Activated T-helper 1 cell treated with anti-CD3 and anti-CD28 coated beads, Interleukin-2, amount 50 U/mL, for 16 hours (primary cell): ENCODE data around the gene PRM3.

Experiments used
- DNase-seq, 2 donors: peaks; one replicate each; pipeline ENCODE4 v3.0.0-alpha.2; 2020; ENCODE audit warnings: low read depth in 1 of 2, low spot score in 1 of 2

Gene PRM3

DNA sequence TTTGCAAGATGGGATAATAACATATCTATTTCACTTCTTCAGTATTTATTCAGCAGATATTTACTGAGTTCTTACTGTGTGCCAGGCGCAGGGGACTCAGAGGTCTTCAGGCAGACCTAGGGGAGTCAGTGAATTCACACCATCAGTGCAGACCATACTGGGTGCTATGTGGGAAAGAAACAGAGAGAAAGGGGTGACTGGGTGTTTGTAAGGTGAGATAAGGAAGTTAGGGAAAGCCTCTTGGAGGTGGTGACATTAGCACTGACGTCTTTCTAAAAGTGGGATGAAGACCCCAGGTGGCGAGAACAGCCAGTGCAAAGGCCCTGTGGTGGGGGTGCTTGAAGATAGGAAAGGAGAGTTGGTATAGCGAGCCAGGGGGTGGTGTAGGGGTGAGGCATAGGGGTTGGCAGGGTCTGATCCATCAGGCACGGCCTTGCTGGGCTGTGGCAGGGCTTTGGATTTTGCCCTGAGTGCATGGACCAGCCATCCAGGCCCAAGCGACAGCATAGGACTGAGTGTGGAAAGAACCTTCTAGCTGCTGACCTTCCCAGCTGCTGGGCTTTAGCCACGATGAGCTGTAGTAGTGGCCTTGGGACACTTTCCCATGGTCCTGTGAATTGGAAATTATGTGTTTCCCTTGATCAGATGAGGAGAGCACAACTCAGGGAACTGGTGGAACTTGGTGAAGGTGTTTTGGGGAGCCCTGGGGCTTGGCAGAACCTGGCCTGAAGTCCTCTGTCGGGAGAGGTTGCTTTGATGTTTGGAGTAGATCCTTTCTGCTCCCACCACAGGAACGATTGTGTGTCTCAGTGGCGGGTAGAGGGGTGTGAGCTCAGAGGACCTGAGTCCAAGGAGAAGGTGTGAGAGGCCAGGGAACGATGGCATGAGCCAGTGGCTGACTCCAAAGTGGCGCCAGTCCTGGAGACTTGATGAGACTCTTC, 13.5 kb downstream of the PRM3 start:
- DNase-seq, result no peak

DNA sequence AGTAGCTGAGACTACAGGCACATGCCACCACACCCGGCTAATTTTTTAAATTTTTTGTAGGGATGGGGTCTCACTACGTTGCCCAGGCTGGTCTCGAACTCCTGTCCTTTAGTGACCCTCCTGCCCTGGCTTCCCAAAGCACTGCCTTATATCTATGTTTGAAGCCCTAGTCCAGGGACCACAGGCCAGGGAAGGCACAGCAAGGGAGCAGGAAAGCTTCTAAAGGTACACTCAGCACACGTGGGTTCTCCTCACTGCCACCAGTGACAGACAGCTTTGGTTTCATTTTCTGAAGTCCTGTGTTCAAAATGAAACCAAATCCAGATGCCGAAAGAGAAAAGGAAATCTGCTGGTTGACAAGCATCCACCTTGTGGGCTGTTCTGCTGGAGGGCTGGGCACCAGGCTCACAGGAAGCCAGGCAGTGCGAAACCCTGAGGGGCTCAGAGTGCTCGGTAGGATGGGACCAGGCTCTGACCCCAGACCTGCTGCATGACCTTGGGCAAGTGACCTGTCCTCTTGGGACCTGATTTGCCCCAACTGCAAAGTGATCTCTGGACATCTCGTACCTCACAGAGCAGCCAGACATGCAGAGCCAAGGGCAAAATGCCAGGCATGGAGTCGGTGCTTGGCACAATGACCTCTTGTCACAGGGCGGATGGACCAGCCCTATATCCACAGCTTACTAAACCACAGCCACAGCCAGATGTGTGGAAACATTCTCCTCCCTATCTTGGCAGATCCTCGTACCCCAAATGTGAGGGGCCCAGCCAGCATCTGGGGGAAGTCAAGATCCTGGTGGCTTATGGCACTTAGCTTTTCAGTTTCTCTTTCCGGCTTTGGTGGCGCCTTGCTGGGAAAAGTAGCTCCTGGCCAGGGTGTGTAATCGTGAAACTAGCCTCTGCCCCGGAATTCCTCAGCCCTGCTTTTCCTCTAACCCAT, 14.6 kb downstream of the PRM3 start:
- DNase-seq, result no peak

- no peak for DNase-seq
Measured at GRCh38 chr16:11257131-11257938, 16.1 kb downstream of the PRM3 start.

DNA sequence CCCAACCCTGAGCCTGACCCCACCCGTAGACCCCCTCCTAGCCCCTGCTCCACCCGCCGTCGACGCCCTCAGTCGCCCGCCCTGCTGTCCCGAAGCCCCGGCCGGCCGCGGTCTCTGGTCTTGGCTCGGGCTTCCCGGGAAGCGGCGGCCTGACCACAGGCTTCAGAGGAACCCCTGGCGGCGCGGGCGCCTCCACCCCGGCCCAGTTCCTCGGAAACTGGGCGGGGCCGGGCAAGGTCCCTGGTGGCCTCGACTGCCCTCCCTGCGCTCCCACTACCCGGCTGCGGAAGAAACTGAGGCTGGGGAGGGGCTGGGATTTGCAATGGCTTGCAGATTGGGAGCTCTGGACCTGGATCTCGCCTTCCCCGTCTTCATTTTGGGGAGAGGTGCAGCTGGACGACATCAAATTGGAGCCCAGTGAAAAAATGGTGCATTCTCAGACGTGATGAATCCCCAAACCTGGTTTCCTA, 16.7 kb downstream of the PRM3 start:
- DNase-seq, result no peak

GRCh38 chr16:11255737-11256660, 17.4 kb downstream of the PRM3 start, which contains the start of gene SOCS1:
Gene SOCS1 (minus strand): TSS chr16:11256204. CDS start chr16:11255478, 726 bp downstream.
- peak; percentile 72 to 88 for DNase-seq

DNA sequence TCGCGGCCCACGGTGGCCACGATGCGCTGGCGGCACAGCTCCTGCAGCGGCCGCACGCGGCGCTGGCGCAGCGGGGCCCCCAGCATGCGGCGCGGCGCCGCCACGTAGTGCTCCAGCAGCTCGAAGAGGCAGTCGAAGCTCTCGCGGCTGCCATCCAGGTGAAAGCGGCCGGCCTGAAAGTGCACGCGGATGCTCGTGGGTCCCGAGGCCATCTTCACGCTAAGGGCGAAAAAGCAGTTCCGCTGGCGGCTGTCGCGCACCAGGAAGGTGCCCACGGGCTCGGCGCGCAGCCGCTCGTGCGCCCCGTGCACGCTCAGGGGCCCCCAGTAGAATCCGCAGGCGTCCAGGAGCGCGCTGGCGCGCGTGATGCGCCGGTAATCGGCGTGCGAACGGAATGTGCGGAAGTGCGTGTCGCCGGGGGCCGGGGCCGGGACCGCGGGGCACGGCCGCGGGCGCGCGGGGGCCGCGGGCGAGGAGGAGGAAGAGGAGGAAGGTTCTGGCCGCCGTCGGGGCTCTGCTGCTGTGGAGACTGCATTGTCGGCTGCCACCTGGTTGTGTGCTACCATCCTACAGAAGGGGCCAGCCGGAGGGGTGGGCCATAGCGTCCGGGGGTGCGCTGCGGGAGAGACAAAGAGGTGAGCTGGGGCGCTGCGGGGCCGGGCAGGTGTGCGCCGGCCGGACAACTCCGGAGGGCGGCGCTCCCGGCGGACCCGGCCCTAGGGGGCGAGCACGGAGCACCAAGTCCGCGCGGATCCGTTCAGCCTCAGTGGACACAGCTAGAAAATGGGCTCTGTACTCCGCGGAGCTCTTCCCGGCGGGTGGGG, 18.3 kb downstream of the PRM3 start:
- DNase-seq, result peak; percentile 42 to 51

- no peak for DNase-seq
Measured at GRCh38 chr16:11253995-11254912, 19.2 kb downstream of the PRM3 start.

DNA sequence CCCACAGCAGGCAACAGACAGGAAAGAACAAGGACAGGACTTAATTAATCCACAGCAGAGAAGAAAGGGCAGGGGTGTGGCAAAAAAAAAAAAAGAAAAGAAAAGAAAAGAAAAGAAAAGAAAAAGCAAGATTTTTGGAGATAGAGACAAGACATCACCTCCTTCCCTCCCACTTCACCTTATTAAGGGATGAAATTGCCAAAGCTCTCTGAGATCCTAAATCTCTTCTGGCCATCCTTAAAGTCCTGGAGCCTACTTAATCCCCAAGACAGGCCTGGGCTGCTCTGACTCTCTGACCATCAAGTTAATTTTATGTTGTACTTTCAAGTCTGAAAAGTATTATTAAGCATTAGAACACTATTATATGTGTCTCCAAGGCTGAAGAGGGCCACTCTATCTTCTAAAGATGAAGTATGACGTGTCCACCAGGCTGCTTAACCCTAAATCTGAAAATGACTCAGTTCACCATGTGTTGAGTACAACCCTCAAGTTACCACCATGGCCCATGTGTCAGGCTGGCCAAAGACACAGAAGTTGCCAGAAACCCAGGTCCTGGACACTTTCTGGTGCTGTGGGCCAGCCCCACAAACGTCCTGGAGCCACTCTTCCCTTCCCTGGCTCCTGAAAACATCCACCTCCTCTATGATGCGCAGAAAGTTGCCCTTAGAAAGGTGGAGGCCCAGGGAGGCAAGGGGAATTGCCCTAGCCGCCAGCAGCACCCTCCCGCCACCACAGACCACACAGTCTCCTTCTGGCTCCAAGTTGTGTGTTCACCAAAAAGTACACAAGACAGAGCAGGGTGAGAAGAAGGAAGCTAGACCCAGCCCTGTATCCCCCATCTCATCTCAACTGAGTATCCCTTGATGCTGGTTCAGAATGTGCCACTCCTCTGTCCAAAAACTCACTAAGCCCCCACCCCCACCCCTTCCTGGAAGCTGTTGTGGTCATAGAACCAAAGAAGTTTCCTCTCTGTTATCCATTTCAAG, 20.1 kb downstream of the PRM3 start:
- no peak for DNase-seq

DNA sequence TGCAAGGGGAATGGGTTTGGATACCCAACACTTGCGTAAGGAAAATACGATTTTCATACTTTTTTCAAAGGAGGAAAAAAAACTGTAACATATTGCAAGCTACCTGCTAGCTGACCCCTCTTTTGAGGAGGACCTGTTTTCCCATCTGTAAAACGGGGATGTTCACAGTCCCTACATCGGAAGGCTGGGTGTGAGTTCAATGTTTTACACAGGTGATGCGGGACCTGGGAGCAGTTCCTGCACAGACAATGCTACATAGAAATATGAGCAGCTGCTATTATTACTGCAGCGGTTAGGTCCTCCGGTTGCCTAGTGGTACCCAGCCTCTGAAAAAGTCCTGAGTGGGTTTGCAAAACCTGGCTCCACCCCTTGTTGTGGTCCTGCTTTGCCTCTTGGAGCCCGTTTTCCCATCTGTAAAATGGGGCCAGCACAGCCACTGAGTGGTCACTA, 20.9 kb downstream of the PRM3 start:
- no peak for DNase-seq

- DNase-seq, result peak; percentile 53 to 64
Measured at GRCh38 chr16:11251525-11252481, 21.6 kb downstream of the PRM3 start.

DNA sequence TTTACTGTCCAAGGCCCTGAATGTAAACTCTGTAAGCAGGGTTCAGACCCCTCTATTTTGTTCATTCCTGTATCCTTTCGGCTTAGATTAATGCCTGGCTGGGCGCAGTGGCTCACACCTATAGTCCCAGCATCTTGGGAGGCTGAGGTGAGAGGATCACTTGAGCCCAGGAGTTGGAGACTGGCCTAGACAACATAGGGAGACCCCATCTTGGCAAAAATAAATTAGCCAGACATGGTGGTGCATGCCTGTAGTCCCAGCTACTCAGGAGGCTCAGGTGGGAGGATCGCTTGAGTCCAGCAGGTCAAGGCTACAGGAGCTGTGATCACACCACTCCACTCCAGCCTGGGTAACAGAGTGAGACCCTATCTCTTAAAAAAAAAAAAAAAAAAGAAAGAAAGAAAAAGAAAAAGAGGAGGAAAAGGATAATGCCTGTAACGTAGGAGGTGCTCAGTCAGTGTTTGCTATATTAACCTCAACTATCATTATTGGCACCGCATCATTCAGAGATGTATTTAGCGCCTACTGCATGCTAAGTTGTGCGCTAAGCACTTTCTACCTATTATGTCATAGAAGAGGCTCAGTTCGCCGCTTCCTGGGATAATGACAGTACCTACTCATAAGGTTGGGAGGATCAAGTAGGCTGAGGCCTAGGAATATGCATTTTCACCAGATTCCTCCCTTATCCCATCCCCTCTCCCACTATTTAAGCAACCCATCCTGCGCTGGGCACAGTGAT, 22.5 kb downstream of the PRM3 start:
- no peak for DNase-seq

GRCh38 chr16:11250091-11250785, 23.2 kb downstream of the PRM3 start:
- DNase-seq, result no peak

DNA sequence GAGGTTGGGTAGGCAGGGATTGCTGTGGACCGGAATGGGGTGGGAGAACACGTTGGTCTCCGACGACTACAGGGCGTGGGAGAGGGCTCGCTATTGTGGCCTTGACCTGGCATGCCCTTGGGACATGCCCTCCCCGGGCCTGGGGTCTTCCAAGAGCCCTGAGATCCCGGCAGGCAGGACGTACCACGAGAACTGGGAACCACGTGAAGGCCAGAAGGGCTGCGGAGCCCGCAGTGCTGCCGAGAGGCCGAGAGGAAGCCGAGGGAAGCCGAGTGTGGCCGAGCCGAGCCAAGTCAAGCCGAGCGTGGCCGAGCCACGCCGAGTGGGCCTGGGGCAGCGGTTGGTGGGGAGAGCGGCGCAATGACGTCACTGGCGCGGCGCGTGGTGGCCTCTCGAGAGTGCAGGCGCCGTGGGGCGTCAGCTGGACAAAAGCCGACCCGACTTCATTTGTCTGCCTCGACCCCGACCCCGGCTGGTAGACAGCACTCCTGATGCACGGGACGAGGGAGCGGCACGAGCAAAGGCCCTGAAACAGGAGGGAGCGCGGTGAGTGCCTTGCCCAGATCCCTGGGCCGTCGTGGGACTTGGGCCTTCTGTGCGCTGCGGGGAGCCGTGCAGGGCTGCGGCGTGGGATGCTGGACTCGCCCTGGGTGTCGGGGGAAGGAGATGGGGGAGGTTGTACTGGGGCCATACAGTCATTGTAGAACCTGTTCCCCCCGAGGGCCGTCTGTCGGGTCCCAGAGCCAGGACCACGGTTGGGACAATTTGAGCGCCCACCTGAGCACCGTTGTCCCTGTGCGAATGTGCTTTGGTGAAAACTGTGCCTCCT, 24.0 kb downstream of the PRM3 start:
- no peak for DNase-seq
